ENCODE results near the gene KREMEN1.

- TF ChIP-seq, protein P1, sequence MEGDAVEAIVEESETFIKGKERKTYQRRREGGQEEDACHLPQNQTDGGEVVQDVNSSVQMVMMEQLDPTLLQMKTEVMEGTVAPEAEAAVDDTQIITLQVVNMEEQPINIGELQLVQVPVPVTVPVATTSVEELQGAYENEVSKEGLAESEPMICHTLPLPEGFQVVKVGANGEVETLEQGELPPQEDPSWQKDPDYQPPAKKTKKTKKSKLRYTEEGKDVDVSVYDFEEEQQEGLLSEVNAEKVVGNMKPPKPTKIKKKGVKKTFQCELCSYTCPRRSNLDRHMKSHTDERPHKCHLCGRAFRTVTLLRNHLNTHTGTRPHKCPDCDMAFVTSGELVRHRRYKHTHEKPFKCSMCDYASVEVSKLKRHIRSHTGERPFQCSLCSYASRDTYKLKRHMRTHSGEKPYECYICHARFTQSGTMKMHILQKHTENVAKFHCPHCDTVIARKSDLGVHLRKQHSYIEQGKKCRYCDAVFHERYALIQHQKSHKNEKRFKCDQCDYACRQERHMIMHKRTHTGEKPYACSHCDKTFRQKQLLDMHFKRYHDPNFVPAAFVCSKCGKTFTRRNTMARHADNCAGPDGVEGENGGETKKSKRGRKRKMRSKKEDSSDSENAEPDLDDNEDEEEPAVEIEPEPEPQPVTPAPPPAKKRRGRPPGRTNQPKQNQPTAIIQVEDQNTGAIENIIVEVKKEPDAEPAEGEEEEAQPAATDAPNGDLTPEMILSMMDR (IDR thresholded peaks at IDR 0.05; ENCODE audit: low read depth, low read length), result no peak
- TF ChIP-seq POLR2A (IDR thresholded peaks at IDR 0.05; ENCODE audit: extremely low read depth, insufficient read length) (no peak), MAX (IDR thresholded peaks at IDR 0.05; ENCODE audit: low read depth, low read length) (no peak)
These were observed 56.3 kb downstream of the KREMEN1 start for GRCh38 chr22:29128891-29129807.

Data from NB4 (cell line).